MM.1S (cell line): ENCODE data around the gene TMEM37.

ENCODE experiments used
- EZH2 ChIP-seq: fragments of 300-600 bp; sonication (generic); optimal IDR thresholded peaks from 2 replicates; pipeline ENCODE3; 2017; ENCODE audit warnings: low read depth, mild to moderate bottlenecking, antibody characterized with exemption, low read length, mixed read lengths
- EZH2phosphoT487 ChIP-seq: fragments of 300-600 bp; sonication (generic); IDR thresholded peaks from 2 replicates; pipeline ENCODE4 v1.6.1; 2018; ENCODE audit warnings: antibody characterized with exemption, low read length
- TF ChIP-seq, protein P1 (sequence below): fragments of 300-600 bp; sonication (generic); IDR thresholded peaks from 2 replicates; pipeline ENCODE4 v1.5.1; 2016; ENCODE audit warnings: antibody characterized with exemption, low read length, mixed read lengths

DNA sequence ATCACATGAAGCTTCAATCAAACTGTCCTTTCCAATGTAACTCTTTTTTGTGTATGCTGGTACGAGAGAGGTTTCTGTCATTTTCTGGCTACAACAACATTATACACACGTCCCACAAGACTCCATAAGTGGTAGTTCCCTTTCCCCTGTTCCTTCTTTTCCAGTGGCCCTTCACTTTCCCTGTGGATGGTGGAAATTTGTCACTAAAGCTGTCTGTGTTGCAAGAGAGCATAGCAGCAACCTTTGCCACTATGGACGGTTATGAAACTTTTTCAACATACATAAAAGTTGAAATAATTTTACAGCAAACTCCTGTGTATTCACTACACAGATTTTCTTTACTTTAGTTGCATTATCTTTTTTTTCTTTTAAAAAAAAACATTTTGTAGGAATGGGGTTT is 46.2 kb upstream of the TMEM37 start:
- TF ChIP-seq, protein P1, sequence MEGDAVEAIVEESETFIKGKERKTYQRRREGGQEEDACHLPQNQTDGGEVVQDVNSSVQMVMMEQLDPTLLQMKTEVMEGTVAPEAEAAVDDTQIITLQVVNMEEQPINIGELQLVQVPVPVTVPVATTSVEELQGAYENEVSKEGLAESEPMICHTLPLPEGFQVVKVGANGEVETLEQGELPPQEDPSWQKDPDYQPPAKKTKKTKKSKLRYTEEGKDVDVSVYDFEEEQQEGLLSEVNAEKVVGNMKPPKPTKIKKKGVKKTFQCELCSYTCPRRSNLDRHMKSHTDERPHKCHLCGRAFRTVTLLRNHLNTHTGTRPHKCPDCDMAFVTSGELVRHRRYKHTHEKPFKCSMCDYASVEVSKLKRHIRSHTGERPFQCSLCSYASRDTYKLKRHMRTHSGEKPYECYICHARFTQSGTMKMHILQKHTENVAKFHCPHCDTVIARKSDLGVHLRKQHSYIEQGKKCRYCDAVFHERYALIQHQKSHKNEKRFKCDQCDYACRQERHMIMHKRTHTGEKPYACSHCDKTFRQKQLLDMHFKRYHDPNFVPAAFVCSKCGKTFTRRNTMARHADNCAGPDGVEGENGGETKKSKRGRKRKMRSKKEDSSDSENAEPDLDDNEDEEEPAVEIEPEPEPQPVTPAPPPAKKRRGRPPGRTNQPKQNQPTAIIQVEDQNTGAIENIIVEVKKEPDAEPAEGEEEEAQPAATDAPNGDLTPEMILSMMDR, result no peak
- no peak for TF ChIP-seq EZH2phosphoT487
- no peak for TF ChIP-seq EZH2
